GM11168 (cell line): ENCODE data around the gene VIL1.

ENCODE experiments used
- in situ Hi-C: fragments of 300-500 bp; cut with MboI; formaldehyde crosslinking; loops from one replicate; pipeline ENCODE4 v1.12.0; 2022; ENCODE audit warnings: low sequenced_read_pairs; ENCODE audit not compliant: unreplicated experiment

VIL1 gene

GRCh38 chr2:218434456-218434855 lies 15.5 kb downstream of the VIL1 start:
- in situ Hi-C loops: no loop called here

GRCh38 chr2:218435003-218435982 lies 16.4 kb downstream of the VIL1 start:
- in situ Hi-C loops: no loop called here

- in situ Hi-C loops: no loop called here
Observed at GRCh38 chr2:218436992-218437391, 18.1 kb downstream of the VIL1 start.

- in situ Hi-C loops: no loop called here
Observed at GRCh38 chr2:218437969-218438368, 19.0 kb downstream of the VIL1 start.

GRCh38 chr2:218438596-218438995 lies 19.7 kb downstream of the VIL1 start:
- in situ Hi-C loops: no loop called here

GRCh38 chr2:218444692-218445357 lies 25.9 kb downstream of the VIL1 start:
- in situ Hi-C loops: no loop called here

- in situ Hi-C loops: no loop called here
Observed at GRCh38 chr2:218445602-218446001, 26.7 kb downstream of the VIL1 start.

GRCh38 chr2:218446547-218446946 lies 27.6 kb downstream of the VIL1 start:
- in situ Hi-C loops: no loop called here

GRCh38 chr2:218447072-218447471 lies 28.1 kb downstream of the VIL1 start:
- in situ Hi-C loops: no loop called here

GRCh38 chr2:218448934-218449333 lies 30.0 kb downstream of the VIL1 start:
- in situ Hi-C loops: no loop called here

GRCh38 chr2:218452079-218452478 lies 33.2 kb downstream of the VIL1 start:
- in situ Hi-C loops: no loop called here

- in situ Hi-C loops: no loop called here
Observed at GRCh38 chr2:218456849-218457248, 37.9 kb downstream of the VIL1 start.

- in situ Hi-C loops: no loop called here
Observed at GRCh38 chr2:218458598-218458997, 39.7 kb downstream of the VIL1 start.

GRCh38 chr2:218465987-218466633 lies 47.2 kb downstream of the VIL1 start:
- in situ Hi-C loops: no loop called here

- in situ Hi-C loops: no loop called here
Observed at GRCh38 chr2:218470448-218470847, 51.5 kb downstream of the VIL1 start.

GRCh38 chr2:218471036-218471435 lies 52.1 kb downstream of the VIL1 start:
- in situ Hi-C loops: no loop called here

- in situ Hi-C loops: no loop called here
Observed at GRCh38 chr2:218471982-218472381, 53.1 kb downstream of the VIL1 start.

GRCh38 chr2:218472988-218473387 lies 54.1 kb downstream of the VIL1 start:
- in situ Hi-C loops: no loop called here

- in situ Hi-C loops: no loop called here
Observed at GRCh38 chr2:218474527-218474926, 55.6 kb downstream of the VIL1 start.

GRCh38 chr2:218476676-218477075 lies 57.8 kb downstream of the VIL1 start:
- in situ Hi-C loops: no loop called here

- in situ Hi-C loops: no loop called here
Observed at GRCh38 chr2:218477247-218477646, 58.3 kb downstream of the VIL1 start.
